ENCODE measurements around the gene COPG2. TPM values are rescaled to one million over a fixed set of nuclear protein-coding genes. Genes with fewer than 3 reads are reported as not detected.

Gene COPG2
- total and polyA plus RNA-seq, 2 of the 8 experiments (the other 6 are each of a cell fraction or from before 2014, with no cell fraction given): 50.3 to 53.1 TPM

GRCh38 chr7:130674456-130674855, 5.9 kb upstream of the COPG2 start:
- Histone ChIP-seq H4K8ac (ENCODE audit: extremely low read depth, insufficient read depth, low read length) (no peak overlapping the region), H3K36me3 (ENCODE audit: control insufficient read depth in 2 of 4, insufficient read depth in 4 of 4, low read length in 3 of 4) (no peaks in the 10 kb centered on the region), H3K27ac (ENCODE audit: low read depth, low read length) (no peak overlapping the region), H2BK20ac (ENCODE audit: low read length) (no peak overlapping the region), H3K9me3 (ENCODE audit: insufficient read depth in 2 of 2, low read depth in 1 of 2, low read length in 1 of 2) (no peaks in the 10 kb centered on the region), H3K23ac (ENCODE audit: insufficient read length) (no peak overlapping the region), H4K20me1 (replicated peaks in 1 of 2; ENCODE audit: control insufficient read depth in 1 of 2, insufficient read depth in 2 of 2, low read length in 2 of 2) (no peaks in the 10 kb centered on the region), H3K56ac (replicated peaks; ENCODE audit: insufficient read length, low read depth, low read length) (no peak overlapping the region), H4K5ac (ENCODE audit: insufficient read length, low read depth, low read length) (no peak overlapping the region), H3K18ac (ENCODE audit: extremely low read depth, low read length) (no peak overlapping the region), H3K79me1 (ENCODE audit: low read depth, low read length) (no peaks in the 10 kb centered on the region), H3K79me2 (ENCODE audit: control insufficient read depth in 1 of 2, insufficient read depth in 2 of 2, low read length in 2 of 2) (no peaks in the 10 kb centered on the region), H3K27me3 (replicated peaks in 1 of 4; ENCODE audit: control insufficient read depth in 3 of 4, extremely low read depth in 1 of 4, insufficient read depth in 3 of 4, low read length in 3 of 4) (no peaks in the 10 kb centered on the region), H2BK15ac (ENCODE audit: low read length) (no peak overlapping the region), H2AK5ac (ENCODE audit: low read depth, low read length) (no peak overlapping the region), H3K23me2 (ENCODE audit: low read depth, low read length) (no peaks in the 10 kb centered on the region), H3K4me1 (replicated peaks in 1 of 4; ENCODE audit: control insufficient read depth in 3 of 4, insufficient read depth in 4 of 4, low read length in 3 of 4) (no peaks in the 10 kb centered on the region), H2BK5ac (ENCODE audit: low read depth, low read length) (no peak overlapping the region), H2BK120ac (replicated peaks; ENCODE audit: low read depth, low read length) (no peak overlapping the region), H3K9ac (replicated peaks in 1 of 4; ENCODE audit: extremely low read depth in 1 of 4, low read depth in 3 of 4, low read length in 3 of 4) (no peak overlapping the region), H3K4me2 (ENCODE audit: insufficient read depth in 1 of 2, low read depth in 2 of 2, low read length in 2 of 2) (no peak overlapping the region), H3K4me3 (ENCODE audit: extremely low read depth in 1 of 4, insufficient read depth in 2 of 4, low read depth in 3 of 4, low read length in 4 of 4) (no peak overlapping the region), H4K91ac (replicated peaks; ENCODE audit: insufficient read length, low read length) (no peak overlapping the region), H2AFZ (ENCODE audit: low read length) (no peak overlapping the region), H3K14ac (ENCODE audit: insufficient read length) (no peak overlapping the region), H3K4ac (replicated peaks; ENCODE audit: insufficient read length, low read depth, low read length) (no peak overlapping the region), H2BK12ac (ENCODE audit: low read depth, low read length) (no peak overlapping the region)
- POLR2A ChIA-PET (ENCODE audit: partially characterized antibody): no interaction called here
- FAIRE-seq: no peak
- CTCF ChIA-PET (ENCODE audit: partially characterized antibody): no interaction called here
- 86% methylated on average over 2 of the region's 2 CpGs; no CpG with 5 or more reads in 1 of the 2 experiments for WGBS, 2 experiments (ENCODE audit: extremely low coverage in 1 of 2, insufficient coverage in 1 of 2, insufficient read length in 1 of 2, insufficient replicate concordance in 2 of 2, low coverage in 1 of 2, low lambda C conversion rate in 2 of 2, missing lambda C conversion rate in 1 of 2)
- DNase-seq (ENCODE audit: low read depth in 1 of 2, low spot score in 2 of 2): no peak
- TF ChIP-seq GABPA (IDR thresholded peaks at IDR 0.05; ENCODE audit: borderline replicate concordance, insufficient read depth, low read length) (no peak), TEAD4 (IDR thresholded peaks at IDR 0.05; ENCODE audit: low read depth, low read length) (no peak), NANOG (IDR thresholded peaks at IDR 0.05; ENCODE audit: insufficient read depth, low read depth, low read length, poor library complexity, severe bottlenecking) (no peak), E2F6 (IDR thresholded peaks at IDR 0.05) (no peak), CTBP2 (IDR thresholded peaks at IDR 0.05; ENCODE audit: borderline replicate concordance, insufficient read depth, insufficient read length, low read length) (no peak), SUZ12 (IDR thresholded peaks at IDR 0.05; ENCODE audit: low read length) (no peak), KDM1A (IDR thresholded peaks at IDR 0.05; ENCODE audit: borderline replicate concordance, low read length) (no peak), ASH2L (IDR thresholded peaks at IDR 0.05; ENCODE audit: low read length) (no peak), RXRA (IDR thresholded peaks at IDR 0.05; ENCODE audit: insufficient read depth, low read depth, low read length) (no peak), PHF8 (conservative IDR thresholded peaks at IDR 0.05; ENCODE audit: low read depth, low read length) (no peak), MAFK (IDR thresholded peaks at IDR 0.05; ENCODE audit: low read depth, low read length) (no peak), BRCA1 (IDR thresholded peaks at IDR 0.05; ENCODE audit: low read depth, low read length) (no peak), EGR1 (IDR thresholded peaks at IDR 0.05; ENCODE audit: borderline replicate concordance, low read depth, low read length) (no peak), CEBPB (IDR thresholded peaks at IDR 0.05; ENCODE audit: low read depth, low read length) (no peak), SP4 (IDR thresholded peaks at IDR 0.05; ENCODE audit: low read length) (no peak)

Measured in H1 (cell line).